OCI-LY1 (cell line): Measurements from ENCODE around the gene ARHGAP10.

Experiments
- CTCF ChIP-seq: fragments of 200-600 bp; sonication (generic), shearing (Covaris generic); IDR thresholded peaks from 2 replicates; pipeline ENCODE4 v1.5.1; 2017; ENCODE audit warnings: mild to moderate bottlenecking, antibody characterized with exemption, low read length, moderate library complexity, mixed read lengths
- EZH2 ChIP-seq: fragments of 200-600 bp; sonication (generic), shearing (Covaris generic); IDR thresholded peaks from 2 replicates; pipeline ENCODE4 v1.8.0; 2017; ENCODE audit warnings: borderline replicate concordance, mixed run types, mild to moderate bottlenecking, antibody characterized with exemption, low read length, moderate library complexity, mixed read lengths

GRCh38 chr4:147802346-147802745 lies 70.5 kb downstream of the ARHGAP10 start:
- TF ChIP-seq CTCF (no peak), EZH2 (no peak)
